HT1080 (cell line): ENCODE data around the gene MAGED2. TPM values are rescaled to one million over a fixed set of nuclear protein-coding genes. Genes with fewer than 3 reads are reported as not detected.
"Not testable (repeated sequence)": the region's sequence is repeated elsewhere in the genome, so short reads cannot be mapped to it uniquely, and the experiment has no call there.

Source experiments
- DNase-seq: peaks from one replicate; pipeline ENCODE4 v3.0.0-alpha.2; 2015; ENCODE audit warnings: low read depth
- polyA plus RNA-seq, 2 experiments: library from polyadenylated mRNA; depleted of rRNA; stranded (reverse); fragments of >200 nt; gene quantifications; 2 replicates each; pipeline ENCODE4 v1.2.3, GENCODE V29; 2015
- total RNA-seq: library from RNA; depleted of rRNA; stranded (reverse); fragments of >200 nt; shearing (Covaris generic); gene quantifications from 2 replicates; pipeline ENCODE4 v1.2.3, GENCODE V29; 2014; rRNA removed

Gene MAGED2
- total RNA-seq: 47.5 and 52.9 TPM in 2 replicates
- 56.6 and 59.8 TPM in 2 replicates for polyA plus RNA-seq (2015; cell fraction: cytosol; rRNA removed)
- polyA plus RNA-seq (2015; cell fraction: nucleus; rRNA removed): 214 and 215 TPM in 2 replicates

- peak; percentile 0 for DNase-seq
Observed at GRCh38 chrX:54807524-54808108, at the start of gene MAGED2. Gene MAGED2, plus strand, starts transcription at chrX:54807745. Its CDS starts 1,587 bp downstream, at chrX:54809332.

DNA sequence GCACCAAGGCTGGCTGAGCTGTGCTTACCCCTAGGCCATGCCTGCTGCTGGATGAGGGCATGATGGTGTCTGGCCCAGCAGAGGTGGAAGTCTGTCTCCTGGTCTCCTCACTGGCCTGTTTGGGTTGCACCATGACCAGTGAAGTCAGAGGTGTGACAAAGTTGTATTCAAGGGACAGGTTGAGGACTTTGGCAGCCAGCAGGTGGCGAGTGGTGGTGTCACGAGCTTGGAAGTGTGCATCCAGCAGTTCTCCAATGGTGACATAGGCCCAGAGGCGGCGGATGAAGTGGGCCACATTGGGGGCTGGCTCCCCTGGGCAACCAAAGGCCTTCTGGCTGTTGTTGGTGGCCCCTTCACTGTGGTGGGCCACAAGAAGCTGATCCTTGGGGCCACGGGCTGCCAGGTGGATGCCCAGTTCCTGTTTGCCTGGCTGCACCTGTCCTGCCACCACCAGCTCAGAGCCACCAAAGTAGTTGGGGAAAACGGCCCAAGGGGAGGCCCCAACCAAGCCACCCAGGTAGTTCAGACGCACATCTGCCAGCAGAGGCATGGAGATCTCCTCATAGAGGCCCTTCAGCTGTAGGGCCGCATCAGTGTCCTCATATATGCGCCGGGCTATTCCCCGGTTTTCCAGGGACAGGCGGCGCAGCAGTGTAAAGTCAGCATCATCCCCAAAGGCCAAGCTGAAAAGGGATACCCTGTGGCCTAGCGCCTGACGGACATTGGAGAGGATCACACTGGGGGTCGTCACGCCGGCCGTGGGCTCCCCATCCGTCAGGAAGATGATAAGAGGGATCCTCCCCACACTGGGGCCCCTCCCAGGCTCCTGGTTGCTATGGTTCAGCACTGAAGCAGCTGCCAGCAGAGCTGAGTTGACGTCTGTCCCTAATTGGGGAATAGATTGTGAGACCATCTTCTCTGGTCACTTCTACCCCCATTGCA, 49.2 kb upstream of the MAGED2 start:
- no peak for DNase-seq

DNA sequence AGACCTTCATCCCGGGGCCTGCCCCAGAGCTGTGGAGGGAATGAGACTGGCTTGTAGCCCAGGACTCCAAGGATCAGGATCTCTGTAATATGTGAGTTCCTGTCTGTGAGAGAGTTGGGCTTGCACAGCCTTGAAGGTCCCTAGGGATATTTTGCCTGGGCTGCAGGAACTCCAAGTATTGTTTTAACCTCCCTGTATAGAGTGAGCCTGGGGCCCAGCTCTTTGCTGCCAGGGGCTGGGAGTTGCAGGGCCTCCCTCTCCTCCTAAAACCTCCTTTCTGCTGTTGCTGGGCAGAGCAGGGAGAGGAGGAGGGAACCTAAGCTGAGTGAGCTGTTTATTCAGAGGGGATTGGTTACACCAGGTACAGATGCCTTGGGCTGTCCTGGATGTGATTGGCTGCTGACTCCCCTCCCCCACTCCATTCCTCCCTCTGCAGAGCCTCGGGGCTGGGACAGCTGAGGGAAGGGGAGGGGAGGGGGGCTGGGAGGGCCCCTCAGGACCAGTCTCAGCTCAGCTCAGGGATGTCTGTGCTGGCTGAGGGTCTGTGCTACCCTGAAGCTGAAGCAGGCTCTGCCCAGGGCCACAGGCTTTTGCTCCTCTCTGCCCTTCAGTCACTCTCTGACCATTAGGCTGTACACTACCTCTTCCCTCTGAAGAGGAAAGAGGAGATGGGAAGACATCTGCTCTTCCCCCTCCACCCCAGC, 33.0 kb upstream of the MAGED2 start:
- DNase-seq: not testable (repeated sequence)

- DNase-seq: no peak
Observed at GRCh38 chrX:54776061-54776460, 31.5 kb upstream of the MAGED2 start.

GRCh38 chrX:54776987-54777672, 30.4 kb upstream of the MAGED2 start:
- DNase-seq: no peak

- DNase-seq: peak; percentile 5
Observed at GRCh38 chrX:54785901-54786300, 21.6 kb upstream of the MAGED2 start.

DNA sequence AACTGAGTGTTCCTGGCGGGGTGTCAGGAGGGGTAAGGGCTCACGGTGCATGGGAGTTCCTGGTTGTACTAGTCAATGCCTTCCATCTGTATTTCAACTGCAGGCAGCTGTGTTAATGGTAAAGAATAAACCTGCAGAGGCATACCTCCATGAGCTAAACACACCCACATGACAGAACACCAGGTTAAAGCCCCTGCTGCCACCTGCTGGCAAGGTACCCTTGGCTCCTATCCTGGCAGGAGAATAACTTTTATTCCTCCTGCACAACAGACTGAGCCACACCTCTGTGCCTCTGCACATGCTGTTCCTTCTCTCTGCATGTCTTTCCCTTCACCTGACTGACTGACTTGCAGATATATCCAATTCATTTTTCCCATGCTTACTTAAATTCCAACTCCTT, 20.6 kb upstream of the MAGED2 start:
- DNase-seq: no peak

DNA sequence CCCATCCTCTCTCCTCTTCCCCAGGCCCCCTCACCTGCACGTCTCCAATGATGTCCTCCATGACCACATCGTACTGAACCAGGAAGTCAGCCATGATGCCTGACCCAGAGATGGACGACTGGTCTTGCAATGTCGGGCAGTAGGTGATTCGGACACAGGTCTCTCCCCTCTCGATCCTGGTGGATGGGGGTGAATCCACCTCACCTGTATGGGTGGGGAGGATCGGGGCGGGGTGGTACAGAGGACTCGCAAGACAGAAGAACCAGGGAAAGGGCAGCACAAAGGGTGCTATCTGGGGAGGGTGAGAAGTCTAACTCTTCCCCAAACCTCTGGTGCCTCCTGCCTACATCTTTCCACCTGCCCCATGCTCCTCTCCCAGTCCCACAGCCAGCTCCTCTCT, 19.1 kb upstream of the MAGED2 start:
- no peak for DNase-seq

DNA sequence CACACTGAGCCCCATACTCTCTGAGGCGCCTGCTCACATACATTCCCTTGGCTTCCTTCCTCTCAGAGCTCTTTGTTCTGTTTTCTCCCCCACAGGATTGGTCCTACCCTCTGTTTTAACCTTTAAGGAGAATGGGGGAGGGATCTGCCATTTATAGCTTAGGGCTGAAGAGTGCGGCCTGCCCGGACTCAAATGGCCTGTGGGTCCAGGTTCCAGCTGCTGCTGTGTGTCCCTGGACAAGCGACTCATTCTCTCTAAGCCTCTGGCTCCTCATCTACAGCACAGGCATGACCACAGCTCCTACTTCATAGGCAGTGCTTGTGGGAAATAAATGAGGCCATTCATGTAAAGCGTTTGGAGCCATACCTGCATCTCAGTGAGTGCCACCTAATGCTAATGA, 18.1 kb upstream of the MAGED2 start:
- DNase-seq: not testable (repeated sequence)

GRCh38 chrX:54794028-54794427, 13.5 kb upstream of the MAGED2 start:
- DNase-seq: no peak

DNA sequence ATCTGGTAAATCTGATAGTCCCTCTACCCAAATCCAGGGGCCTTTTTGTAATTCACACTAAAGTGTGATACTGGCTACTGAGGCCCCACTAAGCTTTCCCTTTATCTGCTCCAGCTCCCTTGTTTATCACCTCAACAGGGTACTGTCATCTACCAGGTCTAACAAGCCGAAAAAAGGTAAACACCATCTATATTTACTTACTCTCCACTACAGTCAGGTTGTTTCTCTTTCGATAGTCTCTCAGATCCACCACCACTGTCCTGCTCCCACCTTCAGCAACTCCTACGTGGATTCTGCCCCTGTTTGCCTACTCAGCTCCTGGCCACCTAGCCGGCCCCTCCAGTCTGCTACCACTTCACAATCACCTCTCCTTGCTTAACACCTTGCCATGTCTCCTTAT, 12.8 kb upstream of the MAGED2 start:
- no peak for DNase-seq

- no peak for DNase-seq
Observed at GRCh38 chrX:54798137-54798536, 9.4 kb upstream of the MAGED2 start, which contains the start of gene ITIH6. Gene ITIH6, minus strand, starts transcription at chrX:54798255. Its CDS starts 45 bp downstream, at chrX:54798210.

DNA sequence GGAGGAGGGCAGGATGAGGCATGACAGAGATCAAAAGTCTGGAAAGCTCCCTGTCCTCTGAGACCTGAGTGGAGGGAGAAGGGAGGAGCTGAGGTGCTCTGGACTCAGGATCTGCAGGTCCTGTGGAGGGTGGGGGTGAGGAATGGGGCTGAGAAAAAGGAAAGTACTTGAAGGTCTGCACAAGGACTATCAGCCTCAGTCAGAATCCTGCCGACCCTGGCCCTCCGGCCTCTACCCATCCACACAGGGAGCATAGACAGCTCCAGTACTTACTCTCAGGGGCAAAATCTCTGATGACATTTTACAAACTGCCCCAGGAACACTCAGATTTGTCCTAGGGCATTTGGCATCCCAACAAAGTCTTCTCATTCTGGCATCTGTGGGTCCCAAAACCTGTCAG, 8.5 kb upstream of the MAGED2 start:
- DNase-seq: no peak

DNA sequence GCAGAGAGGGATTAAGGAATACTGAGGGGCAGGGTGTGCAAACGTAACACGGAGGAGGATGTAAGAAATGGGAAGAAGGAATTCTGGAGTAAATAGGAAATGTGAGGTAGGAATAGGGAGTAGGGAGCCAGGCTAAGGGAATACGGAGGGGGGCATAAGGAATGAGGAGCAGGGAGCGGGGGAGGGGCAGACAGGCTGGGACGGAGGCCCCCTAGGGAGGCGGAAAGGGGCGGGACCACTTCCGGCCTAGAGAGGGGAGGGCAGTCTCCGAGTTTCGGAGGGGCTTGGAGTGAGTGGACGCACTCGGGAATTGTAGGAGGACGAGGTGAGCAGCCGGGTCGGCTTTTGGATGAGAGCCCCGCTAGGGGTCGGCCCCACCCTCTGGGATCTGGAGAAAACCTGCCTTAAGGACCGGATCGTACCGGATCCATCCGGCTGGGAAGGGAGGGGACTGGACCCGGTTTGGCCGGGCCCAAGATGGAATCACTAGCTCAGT, 612 bp downstream of the MAGED2 start:
- no peak for DNase-seq

DNA sequence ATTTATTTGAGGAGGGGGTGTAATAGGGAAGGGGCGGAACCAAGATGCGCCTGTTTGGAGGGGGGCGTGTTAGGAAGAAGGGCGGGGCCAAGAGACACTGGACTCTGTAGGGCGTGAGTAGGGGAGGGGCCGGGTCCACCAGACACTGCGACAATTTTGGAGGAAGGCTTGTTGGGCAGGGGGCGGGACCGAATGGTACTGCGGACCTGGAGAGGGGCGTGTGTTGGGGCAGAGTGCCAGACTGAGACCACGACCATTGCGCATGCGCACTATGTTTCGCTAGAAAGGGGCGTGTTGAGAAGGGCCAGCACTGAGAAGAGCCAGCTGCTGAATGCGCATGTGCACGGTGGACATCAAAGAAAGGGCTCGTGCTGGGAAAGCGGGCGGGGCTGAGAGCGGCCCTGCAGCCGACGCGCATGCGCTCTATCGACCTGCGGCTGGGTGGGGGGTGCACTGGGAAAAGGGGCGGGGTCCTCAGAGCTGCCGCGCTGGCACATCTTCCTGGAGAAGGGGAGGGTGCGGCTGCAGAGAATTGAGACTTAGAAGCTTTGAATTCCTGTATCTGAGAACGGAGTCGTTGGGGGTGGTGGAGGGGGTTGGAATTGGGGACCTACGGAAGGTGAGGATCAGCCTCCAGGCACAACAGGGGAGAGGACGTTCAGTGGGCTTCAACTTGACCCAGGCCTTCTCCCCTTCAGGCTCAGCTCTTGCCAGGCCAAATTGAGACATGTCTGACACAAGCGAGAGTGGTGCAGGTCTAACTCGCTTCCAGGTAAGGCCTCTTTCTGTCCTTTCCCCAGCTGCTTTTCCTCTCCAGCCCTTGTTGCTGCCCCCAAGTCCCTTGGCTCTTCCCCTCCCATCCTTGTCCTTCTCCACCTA, 1.3 kb downstream of the MAGED2 start:
- DNase-seq: peak; percentile 89

DNA sequence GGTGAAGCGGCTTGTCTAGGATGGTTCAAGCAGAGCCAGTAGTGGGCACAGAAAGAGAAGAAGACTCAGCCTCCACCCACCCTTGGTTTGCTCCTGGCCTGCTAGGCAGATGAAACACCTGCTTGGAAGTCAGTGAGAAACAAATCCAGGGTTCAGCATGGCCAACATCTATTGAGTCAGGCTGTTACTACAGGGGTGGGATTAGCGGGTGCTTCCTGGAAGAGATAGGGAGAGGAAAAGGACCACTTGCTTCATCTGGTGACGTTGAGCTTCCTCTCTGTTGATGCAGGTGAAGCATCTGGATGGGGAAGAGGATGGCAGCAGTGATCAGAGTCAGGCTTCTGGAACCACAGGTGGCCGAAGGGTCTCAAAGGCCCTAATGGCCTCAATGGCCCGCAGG, 3.0 kb downstream of the MAGED2 start:
- DNase-seq: no peak

- DNase-seq: no peak
Observed at GRCh38 chrX:54811301-54811885, 3.8 kb downstream of the MAGED2 start.

DNA sequence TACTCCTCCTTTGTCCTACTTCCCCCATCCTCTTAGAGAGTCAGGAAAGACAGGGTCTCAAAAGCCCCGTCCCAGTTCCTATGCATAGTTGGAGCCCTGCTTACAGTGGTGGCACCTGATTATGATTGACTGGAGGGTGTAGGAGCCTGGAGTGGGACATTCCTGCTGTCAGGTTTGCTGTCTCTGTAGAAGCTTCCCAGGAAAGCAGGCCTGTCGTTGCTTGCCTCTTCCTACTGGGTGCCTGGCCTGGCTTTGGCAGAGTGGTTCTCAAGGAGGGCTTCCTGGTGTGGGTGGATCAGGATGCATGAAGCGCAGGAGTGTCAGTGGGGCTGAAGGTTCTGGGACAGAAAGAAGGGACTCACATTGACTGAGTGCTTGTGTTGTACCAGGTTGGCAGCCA, 4.8 kb downstream of the MAGED2 start:
- no peak for DNase-seq

DNA sequence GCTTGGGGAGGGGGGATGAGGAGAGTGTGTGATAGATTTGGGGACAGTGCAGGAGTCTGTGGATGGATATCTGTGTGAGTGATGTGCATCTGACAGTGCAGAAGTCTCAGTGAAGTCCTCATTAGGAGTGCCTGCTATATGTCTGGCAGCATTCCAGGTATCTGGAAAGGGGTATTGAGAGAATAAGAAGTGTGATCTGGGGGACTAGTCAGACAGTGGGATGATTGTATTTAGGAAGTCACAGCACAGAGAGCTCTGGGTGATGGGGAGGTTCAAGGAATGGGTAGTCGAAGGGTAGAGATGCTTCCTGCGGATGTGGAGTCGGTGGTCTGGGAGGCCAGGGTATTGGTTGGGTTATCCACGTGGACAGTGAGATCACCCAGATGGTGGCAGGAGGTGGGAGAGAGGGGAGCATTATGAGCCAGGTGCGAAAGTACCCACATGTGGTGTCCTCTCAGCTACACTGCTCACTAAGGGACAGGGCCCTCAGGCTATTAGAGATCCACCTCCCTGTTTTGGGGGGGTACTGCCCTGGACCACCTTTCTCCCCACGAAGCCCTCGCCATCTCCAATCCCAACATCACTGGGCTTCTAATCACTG, 9.8 kb downstream of the MAGED2 start:
- DNase-seq: no peak
